SK-N-SH treated with all-trans-retinoic acid at 6 μM for 48 hours (cell line): ENCODE measurements around the gene FAM13A.

Experiments
- ARNTL ChIP-seq: fragments of 450-650 bp; formaldehyde crosslinking; IDR thresholded peaks from 2 replicates; pipeline ENCODE4 v1.5.0; 2020; ENCODE audit warnings: low read depth, mild to moderate bottlenecking, moderate library complexity, borderline replicate concordance
- CSDC2 ChIP-seq: fragments of 250-450 bp; sonication (Bioruptor Pico); IDR thresholded peaks from 2 replicates; pipeline ENCODE4 v1.5.0; 2020; ENCODE audit warnings: mild to moderate bottlenecking, moderate library complexity
- ESRRG ChIP-seq: fragments of 250-450 bp; sonication (Bioruptor Pico); IDR thresholded peaks from 2 replicates; pipeline ENCODE4 v1.6.1; 2021; ENCODE audit warnings: mild to moderate bottlenecking
- PPARA ChIP-seq: fragments of 250-450 bp; sonication (Bioruptor Pico); IDR thresholded peaks from 2 replicates; pipeline ENCODE4 v1.5.0; 2020; ENCODE audit warnings: mild to moderate bottlenecking, borderline replicate concordance
- ZFP30 ChIP-seq: fragments of 450-650 bp; formaldehyde crosslinking; IDR thresholded peaks from 2 replicates; pipeline ENCODE4 v1.5.0; 2022; ENCODE audit warnings: mild to moderate bottlenecking, moderate library complexity
- ZNF565 ChIP-seq: fragments of 450-650 bp; formaldehyde crosslinking; conservative IDR thresholded peaks from 2 replicates; pipeline ENCODE4 v1.5.0; 2020; ENCODE audit warnings: low read depth, mild to moderate bottlenecking, moderate library complexity
- TF ChIP-seq, protein P1 (sequence below): fragments of 250-450 bp; sonication (Bioruptor Pico); IDR thresholded peaks from 2 replicates; pipeline ENCODE4 v1.8.0; 2021; ENCODE audit warnings: low read depth, mild to moderate bottlenecking, moderate library complexity, borderline replicate concordance
- TF ChIP-seq, protein P2 (sequence below): fragments of 250-450 bp; sonication (Bioruptor Pico); IDR thresholded peaks from 2 replicates; pipeline ENCODE4 v1.8.0; 2020; ENCODE audit warnings: mild to moderate bottlenecking, moderate library complexity, borderline replicate concordance
- TF ChIP-seq, protein P3 (sequence below): fragments of 250-450 bp; sonication (Bioruptor Pico); IDR thresholded peaks from 2 replicates; pipeline ENCODE4 v1.5.1; 2020; ENCODE audit warnings: low read depth, mild to moderate bottlenecking, moderate library complexity
- TF ChIP-seq, protein P4 (sequence below): fragments of 250-450 bp; sonication (Bioruptor Pico); IDR thresholded peaks from 2 replicates; pipeline ENCODE4 v1.5.1; 2021; ENCODE audit warnings: mild to moderate bottlenecking, moderate library complexity

DNA sequence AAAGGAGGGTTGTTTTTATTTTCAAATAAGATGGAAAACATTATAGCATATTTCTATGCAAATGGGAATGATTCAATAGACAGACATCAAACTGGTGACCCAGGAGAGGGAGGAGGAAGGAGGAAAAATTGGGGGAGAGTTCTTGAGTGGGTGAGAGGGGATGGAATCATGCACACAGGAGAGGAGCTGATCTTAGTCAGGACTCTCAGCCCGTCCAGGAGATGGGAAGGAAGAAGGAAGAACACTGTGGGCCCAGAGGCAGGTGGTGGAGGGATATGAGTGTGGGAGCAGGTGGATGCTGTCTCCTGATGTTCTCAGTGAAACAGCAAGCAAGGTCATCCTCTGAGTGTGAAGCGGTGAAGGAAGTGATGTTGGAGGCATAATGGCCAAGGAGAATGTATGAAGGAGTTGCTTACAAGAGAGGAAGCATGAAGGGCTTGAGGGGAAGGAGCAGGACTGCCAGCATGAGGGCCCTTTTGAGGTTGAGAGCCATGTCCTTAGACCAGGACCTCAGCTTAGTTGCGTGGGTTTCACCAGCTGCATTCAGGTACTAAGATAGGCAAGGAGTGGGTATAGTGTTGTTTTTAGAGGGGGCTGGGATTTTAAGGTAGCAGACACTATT is 197.7 kb downstream of the FAM13A start:
- TF ChIP-seq PPARA (CRISPR knock-in tag) (no peak), ARNTL (no peak), ESRRG (CRISPR knock-in tag) (no peak), ZNF565 (no peak), CSDC2 (no peak), ZFP30 (CRISPR knock-in tag) (no peak)
- TF ChIP-seq, protein P1, sequence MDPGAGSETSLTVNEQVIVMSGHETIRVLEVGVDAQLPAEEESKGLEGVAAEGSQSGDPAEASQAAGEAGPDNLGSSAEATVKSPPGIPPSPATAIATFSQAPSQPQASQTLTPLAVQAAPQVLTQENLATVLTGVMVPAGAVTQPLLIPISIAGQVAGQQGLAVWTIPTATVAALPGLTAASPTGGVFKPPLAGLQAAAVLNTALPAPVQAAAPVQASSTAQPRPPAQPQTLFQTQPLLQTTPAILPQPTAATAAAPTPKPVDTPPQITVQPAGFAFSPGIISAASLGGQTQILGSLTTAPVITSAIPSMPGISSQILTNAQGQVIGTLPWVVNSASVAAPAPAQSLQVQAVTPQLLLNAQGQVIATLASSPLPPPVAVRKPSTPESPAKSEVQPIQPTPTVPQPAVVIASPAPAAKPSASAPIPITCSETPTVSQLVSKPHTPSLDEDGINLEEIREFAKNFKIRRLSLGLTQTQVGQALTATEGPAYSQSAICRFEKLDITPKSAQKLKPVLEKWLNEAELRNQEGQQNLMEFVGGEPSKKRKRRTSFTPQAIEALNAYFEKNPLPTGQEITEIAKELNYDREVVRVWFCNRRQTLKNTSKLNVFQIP (CRISPR knock-in tag) = no peak
- TF ChIP-seq, protein P2, sequence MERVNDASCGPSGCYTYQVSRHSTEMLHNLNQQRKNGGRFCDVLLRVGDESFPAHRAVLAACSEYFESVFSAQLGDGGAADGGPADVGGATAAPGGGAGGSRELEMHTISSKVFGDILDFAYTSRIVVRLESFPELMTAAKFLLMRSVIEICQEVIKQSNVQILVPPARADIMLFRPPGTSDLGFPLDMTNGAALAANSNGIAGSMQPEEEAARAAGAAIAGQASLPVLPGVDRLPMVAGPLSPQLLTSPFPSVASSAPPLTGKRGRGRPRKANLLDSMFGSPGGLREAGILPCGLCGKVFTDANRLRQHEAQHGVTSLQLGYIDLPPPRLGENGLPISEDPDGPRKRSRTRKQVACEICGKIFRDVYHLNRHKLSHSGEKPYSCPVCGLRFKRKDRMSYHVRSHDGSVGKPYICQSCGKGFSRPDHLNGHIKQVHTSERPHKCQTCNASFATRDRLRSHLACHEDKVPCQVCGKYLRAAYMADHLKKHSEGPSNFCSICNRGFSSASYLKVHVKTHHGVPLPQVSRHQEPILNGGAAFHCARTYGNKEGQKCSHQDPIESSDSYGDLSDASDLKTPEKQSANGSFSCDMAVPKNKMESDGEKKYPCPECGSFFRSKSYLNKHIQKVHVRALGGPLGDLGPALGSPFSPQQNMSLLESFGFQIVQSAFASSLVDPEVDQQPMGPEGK (CRISPR knock-in tag) = no peak
- TF ChIP-seq, protein P3, sequence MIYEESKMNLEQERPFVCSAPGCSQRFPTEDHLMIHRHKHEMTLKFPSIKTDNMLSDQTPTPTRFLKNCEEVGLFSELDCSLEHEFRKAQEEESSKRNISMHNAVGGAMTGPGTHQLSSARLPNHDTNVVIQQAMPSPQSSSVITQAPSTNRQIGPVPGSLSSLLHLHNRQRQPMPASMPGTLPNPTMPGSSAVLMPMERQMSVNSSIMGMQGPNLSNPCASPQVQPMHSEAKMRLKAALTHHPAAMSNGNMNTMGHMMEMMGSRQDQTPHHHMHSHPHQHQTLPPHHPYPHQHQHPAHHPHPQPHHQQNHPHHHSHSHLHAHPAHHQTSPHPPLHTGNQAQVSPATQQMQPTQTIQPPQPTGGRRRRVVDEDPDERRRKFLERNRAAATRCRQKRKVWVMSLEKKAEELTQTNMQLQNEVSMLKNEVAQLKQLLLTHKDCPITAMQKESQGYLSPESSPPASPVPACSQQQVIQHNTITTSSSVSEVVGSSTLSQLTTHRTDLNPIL = no peak
- TF ChIP-seq, protein P4, sequence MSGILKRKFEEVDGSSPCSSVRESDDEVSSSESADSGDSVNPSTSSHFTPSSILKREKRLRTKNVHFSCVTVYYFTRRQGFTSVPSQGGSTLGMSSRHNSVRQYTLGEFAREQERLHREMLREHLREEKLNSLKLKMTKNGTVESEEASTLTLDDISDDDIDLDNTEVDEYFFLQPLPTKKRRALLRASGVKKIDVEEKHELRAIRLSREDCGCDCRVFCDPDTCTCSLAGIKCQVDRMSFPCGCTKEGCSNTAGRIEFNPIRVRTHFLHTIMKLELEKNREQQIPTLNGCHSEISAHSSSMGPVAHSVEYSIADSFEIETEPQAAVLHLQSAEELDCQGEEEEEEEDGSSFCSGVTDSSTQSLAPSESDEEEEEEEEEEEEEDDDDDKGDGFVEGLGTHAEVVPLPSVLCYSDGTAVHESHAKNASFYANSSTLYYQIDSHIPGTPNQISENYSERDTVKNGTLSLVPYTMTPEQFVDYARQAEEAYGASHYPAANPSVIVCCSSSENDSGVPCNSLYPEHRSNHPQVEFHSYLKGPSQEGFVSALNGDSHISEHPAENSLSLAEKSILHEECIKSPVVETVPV (CRISPR knock-in tag) = no peak
